VCaP (cell line): Measurements from ENCODE around the gene PLXNB3.
"Not testable (repeated sequence)": the region's sequence is repeated elsewhere in the genome, so short reads cannot be mapped to it uniquely, and the experiment has no call there.

ENCODE experiments used
- H3K27ac ChIP-seq: fragments of 450-650 bp; 2 replicates; pipeline ENCODE4 v1.5.1; 2017
- CTCF ChIP-seq: fragments of 450-650 bp; conservative IDR thresholded peaks from 2 replicates; pipeline ENCODE4 v1.5.1; 2017; ENCODE audit warnings: mild to moderate bottlenecking, moderate library complexity

PLXNB3 gene

GRCh38 chrX:153816831-153817690 lies 53.0 kb downstream of the PLXNB3 start:
- H3K27ac ChIP-seq, result no peak overlapping the region
- TF ChIP-seq CTCF, result no peak

- not testable (repeated sequence) for H3K27ac ChIP-seq
These were observed 54.0 kb downstream of the PLXNB3 start for GRCh38 chrX:153818064-153818463.

- peak overlapping the region; percentile 71 for H3K27ac ChIP-seq
- TF ChIP-seq CTCF, result no peak
These were observed 54.7 kb downstream of the PLXNB3 start for GRCh38 chrX:153818571-153819383.

- no peak for TF ChIP-seq CTCF
- H3K27ac ChIP-seq, result peak overlapping the region; percentile 71
These were observed 55.5 kb downstream of the PLXNB3 start for GRCh38 chrX:153819384-153820040.

GRCh38 chrX:153820601-153821000 lies 56.6 kb downstream of the PLXNB3 start:
- no peak for TF ChIP-seq CTCF
- no peak overlapping the region for H3K27ac ChIP-seq

- TF ChIP-seq CTCF, result no peak
- no peak overlapping the region for H3K27ac ChIP-seq
These were observed 57.0 kb downstream of the PLXNB3 start for GRCh38 chrX:153821066-153821465.

- no peak for TF ChIP-seq CTCF
- H3K27ac ChIP-seq, result no peak overlapping the region
These were observed 60.3 kb downstream of the PLXNB3 start for GRCh38 chrX:153824348-153824747.
